A549 treated with AZD9567 at 1 μM for 4 hours (cell line): Measurements from ENCODE around the gene RLF. TPM values are rescaled to one million over a fixed set of nuclear protein-coding genes. Genes with fewer than 3 reads are reported as not detected.

Source experiments
- total RNA-seq: library from RNA; stranded (reverse); fragments of 200-300 nt; extraction: Qiagen RNA extraction; gene quantifications from 5 replicates; pipeline ENCODE4 v1.2.3, GENCODE V29; 2022; ENCODE audit not compliant: insufficient read depth

Gene RLF
- total RNA-seq: 5.5 to 9.8 TPM (median 5.9 TPM) in 5 replicates

GRCh38 chr1:40161125-40161887, at the start of gene RLF:
Gene RLF (plus strand): TSS chr1:40161387. CDS start chr1:40161400, 13 bp downstream.

GRCh38 chr1:40247655-40248054, 86.5 kb downstream of the RLF start, which contains the start of gene TMCO2:
Gene TMCO2 (plus strand): TSS chr1:40247937. CDS start chr1:40247994, 57 bp downstream.

GRCh38 chr1:40257688-40258444, 96.7 kb downstream of the RLF start, which contains the start of gene ZMPSTE24:
Gene ZMPSTE24 (plus strand): TSS chr1:40258236. CDS start chr1:40258272, 36 bp downstream.

Other genes starting within 250 kb of the RLF start
- gene MFSD2A, start 206.2 kb upstream of the RLF start, total RNA-seq: 5.4 to 6.5 TPM (median 6.1 TPM) in 5 replicates
- gene CAP1, start 120.7 kb upstream of the RLF start, total RNA-seq: 213 to 354 TPM (median 232 TPM) in 5 replicates
- 61.1 to 70.6 TPM (median 62.6 TPM) in 5 replicates for gene PPT1, start 64.1 kb upstream of the RLF start, total RNA-seq
- not detected in 5 replicates for gene TMCO2, start 86.5 kb downstream of the RLF start, total RNA-seq
- gene ZMPSTE24, start 96.8 kb downstream of the RLF start, total RNA-seq: 33.1 to 40.2 TPM (median 37.4 TPM) in 5 replicates
- 0.13 to 0.68 TPM (median 0.20 TPM) in 5 replicates for gene COL9A2, start 155.9 kb downstream of the RLF start, total RNA-seq
- gene SMAP2, start 212.3 kb downstream of the RLF start, total RNA-seq: 9.2 to 19.3 TPM (median 9.4 TPM) in 5 replicates